GM18526 (cell line): ENCODE measurements around the gene COG5.

Source experiments
- POLR2A ChIP-seq: IDR thresholded peaks from 3 replicates; pipeline ENCODE4 v1.6.1; 2011; ENCODE audit not compliant: insufficient read length; ENCODE audit errors: extremely low read depth

Gene COG5

GRCh38 chr7:107584716-107585115 lies 21.0 kb upstream of the COG5 start:
- no peak for TF ChIP-seq POLR2A

GRCh38 chr7:107582875-107583274 lies 19.2 kb upstream of the COG5 start:
- TF ChIP-seq POLR2A, result no peak

- TF ChIP-seq POLR2A, result no peak
These were observed 17.8 kb upstream of the COG5 start for GRCh38 chr7:107581387-107582013.

GRCh38 chr7:107580716-107581383 lies 17.1 kb upstream of the COG5 start:
- TF ChIP-seq POLR2A, result no peak

GRCh38 chr7:107579885-107580715 lies 16.4 kb upstream of the COG5 start, which contains the start of gene BCAP29:
Gene BCAP29 (plus strand): TSS chr7:107580246. CDS start chr7:107580773, 527 bp downstream.
- TF ChIP-seq POLR2A, result peak; percentile 74

GRCh38 chr7:107579554-107579884 lies 15.8 kb upstream of the COG5 start:
- no peak for TF ChIP-seq POLR2A

- no peak for TF ChIP-seq POLR2A
These were observed 9.8 kb upstream of the COG5 start for GRCh38 chr7:107573537-107573936.

GRCh38 chr7:107570298-107570697 lies 6.6 kb upstream of the COG5 start:
- no peak for TF ChIP-seq POLR2A

GRCh38 chr7:107564553-107565298 lies 1.0 kb upstream of the COG5 start:
- no peak for TF ChIP-seq POLR2A

GRCh38 chr7:107563081-107563774 lies 492 bp downstream of the COG5 start:
- no peak for TF ChIP-seq POLR2A

GRCh38 chr7:107560898-107561516 lies 2.7 kb downstream of the COG5 start:
- TF ChIP-seq POLR2A, result no peak

GRCh38 chr7:107559864-107560263 lies 3.9 kb downstream of the COG5 start:
- no peak for TF ChIP-seq POLR2A

GRCh38 chr7:107555893-107556292 lies 7.8 kb downstream of the COG5 start:
- no peak for TF ChIP-seq POLR2A

GRCh38 chr7:107551936-107552335 lies 11.8 kb downstream of the COG5 start:
- no peak for TF ChIP-seq POLR2A
